HepG2 (cell line): ENCODE results near the gene NELFB. TPM values are rescaled to one million over a fixed set of nuclear protein-coding genes. Genes with fewer than 3 reads are reported as not detected.

ENCODE experiments used
- GZF1 ChIP-seq: sonication (generic); formaldehyde crosslinking; IDR thresholded peaks from 2 replicates; pipeline ENCODE4 v1.5.1; 2020; ENCODE audit warnings: mild to moderate bottlenecking, missing genetic modification reagents
- JUNB ChIP-seq: sonication (generic); formaldehyde crosslinking; IDR thresholded peaks from 2 replicates; pipeline ENCODE4 v1.8.0; 2022; ENCODE audit warnings: missing genetic modification reagents, mild to moderate bottlenecking, borderline replicate concordance
- MIXL1 ChIP-seq: IDR thresholded peaks from 2 replicates; pipeline ENCODE4 v1.6.1; 2016
- MXI1 ChIP-seq: IDR thresholded peaks from 3 replicates; pipeline ENCODE4 v1.6.1; 2012; ENCODE audit warnings: low read depth, low read length, inconsistent platforms, borderline replicate concordance
- NFATC3 ChIP-seq: sonication (generic); formaldehyde crosslinking; IDR thresholded peaks from 2 replicates; pipeline ENCODE4 v1.5.1; 2020; ENCODE audit warnings: mild to moderate bottlenecking, missing genetic modification reagents
- POGZ ChIP-seq: sonication (generic); formaldehyde crosslinking; IDR thresholded peaks from 2 replicates; pipeline ENCODE4 v1.4.0; 2020; ENCODE audit warnings: mild to moderate bottlenecking, missing genetic modification reagents
- TAF1 ChIP-seq: sonication (generic); formaldehyde crosslinking; IDR thresholded peaks from 2 replicates; pipeline ENCODE4 v1.4.0; 2020; ENCODE audit warnings: missing genetic modification reagents
- ZNF234 ChIP-seq: sonication (generic); formaldehyde crosslinking; conservative IDR thresholded peaks from 2 replicates; pipeline ENCODE4 v1.5.1; 2020; ENCODE audit warnings: mild to moderate bottlenecking, missing genetic modification reagents
- ZNF235 ChIP-seq: sonication (generic); formaldehyde crosslinking; IDR thresholded peaks from 2 replicates; pipeline ENCODE4 v1.8.1; 2023; ENCODE audit warnings: mild to moderate bottlenecking, missing genetic modification reagents, borderline replicate concordance
- ZNF33B ChIP-seq: sonication (generic); formaldehyde crosslinking; IDR thresholded peaks from 2 replicates; pipeline ENCODE4 v1.5.1; 2020; ENCODE audit warnings: mild to moderate bottlenecking, missing genetic modification reagents
- ZNF484 ChIP-seq: sonication (generic); formaldehyde crosslinking; IDR thresholded peaks from 2 replicates; pipeline ENCODE4 v1.5.1; 2020; ENCODE audit warnings: mild to moderate bottlenecking, low read depth, missing genetic modification reagents, borderline replicate concordance
- ZNF589 ChIP-seq: sonication (generic); formaldehyde crosslinking; conservative IDR thresholded peaks from 2 replicates; pipeline ENCODE4 v1.8.0; 2022; ENCODE audit warnings: mild to moderate bottlenecking, moderate library complexity, missing genetic modification reagents
- ZNF616 ChIP-seq: sonication (generic); formaldehyde crosslinking; IDR thresholded peaks from 2 replicates; pipeline ENCODE4 v1.5.0; 2020; ENCODE audit warnings: low read depth, mild to moderate bottlenecking, missing genetic modification reagents
- polyA plus RNA-seq, 8 experiments: library from polyadenylated mRNA; depleted of rRNA in 3 of 8; stranded (reverse) in 7 of 8; unstranded in 1 of 8; fragments of >200 nt; fragmentation: Illumina TruSeq in 4 of 8; extraction: Trizol in 4 of 8; gene quantifications; 2 replicates each; pipeline versions ENCODE4 v1.2.1 to v1.2.3, GENCODE V29; 2011 to 2016; ENCODE audit warnings: low read depth in 4 of 8, missing spikeins in 1 of 8, mixed read lengths in 1 of 8; ENCODE audit not compliant: insufficient read depth in 1 of 8
- total RNA-seq, 5 experiments: library from RNA; depleted of rRNA; stranded (reverse); fragments of >200 nt; fragmentation: Illumina TruSeq; extraction: Trizol; gene quantifications; 2 replicates each; pipeline ENCODE4 v1.2.3, GENCODE V29; 2016; ENCODE audit warnings: low read depth in 1 of 5
- TF ChIP-seq, protein P1 (sequence below): sonication (generic); formaldehyde crosslinking; IDR thresholded peaks from 2 replicates; pipeline ENCODE4 v1.4.0; 2020; ENCODE audit warnings: missing genetic modification reagents, borderline replicate concordance
- TF ChIP-seq, protein P2 (sequence below): sonication (generic); formaldehyde crosslinking; IDR thresholded peaks from 2 replicates; pipeline ENCODE4 v1.5.1; 2020; ENCODE audit warnings: missing genetic modification reagents, mild to moderate bottlenecking, borderline replicate concordance
- TF ChIP-seq, protein P3 (sequence below): sonication (generic); formaldehyde crosslinking; IDR thresholded peaks from 2 replicates; pipeline ENCODE4 v1.8.0; 2023; ENCODE audit warnings: mild to moderate bottlenecking, missing genetic modification reagents
- TF ChIP-seq, protein P4 (sequence below): sonication (generic); formaldehyde crosslinking; IDR thresholded peaks from 2 replicates; pipeline ENCODE4 v1.5.0; 2020; ENCODE audit warnings: mild to moderate bottlenecking, missing genetic modification reagents, borderline replicate concordance

The NELFB gene
- total and polyA plus RNA-seq, 2 of the 13 experiments (the other 11 are each of a cell fraction or from before 2014, with no cell fraction given), result 26.5 to 45.8 TPM

DNA sequence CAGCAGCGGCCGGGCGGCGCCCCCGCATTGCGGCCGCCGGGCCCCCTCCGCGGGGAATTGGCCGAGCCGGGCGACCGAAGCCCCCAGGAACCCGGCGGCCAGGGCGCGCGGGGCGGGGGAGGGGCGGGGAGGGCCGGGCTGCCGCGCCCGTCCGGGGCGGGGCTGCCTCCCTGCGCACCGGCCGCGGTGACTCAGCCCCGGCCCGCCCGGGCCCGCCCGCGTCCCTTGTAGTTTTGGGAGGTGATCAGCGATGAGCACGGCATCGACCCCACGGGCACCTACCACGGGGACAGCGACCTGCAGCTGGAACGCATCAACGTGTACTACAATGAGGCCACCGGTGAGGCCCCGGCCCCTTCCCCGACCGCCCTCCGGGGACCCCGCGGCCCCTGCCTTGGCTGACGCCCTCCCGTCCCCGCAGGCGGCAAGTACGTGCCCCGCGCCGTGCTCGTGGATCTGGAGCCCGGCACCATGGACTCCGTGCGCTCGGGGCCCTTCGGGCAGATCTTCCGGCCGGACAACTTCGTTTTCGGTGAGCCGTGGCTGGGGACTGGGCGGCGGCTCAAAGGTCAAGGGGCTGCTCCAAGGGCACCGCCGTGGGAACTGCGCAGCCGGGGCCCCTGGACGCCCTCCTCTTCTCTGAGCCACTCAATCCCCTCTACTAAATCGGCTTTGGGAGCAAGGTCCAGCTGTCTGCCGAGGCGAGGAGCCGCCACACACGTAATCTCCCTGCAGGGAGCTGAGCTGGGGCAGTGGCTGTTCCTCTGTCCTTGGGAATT lies 13.4 kb upstream of the NELFB start (continued):
- 0 out of 2 replicates have a peak, but pooled peaks have one; percentile 49 for TF ChIP-seq ZNF235
- TF ChIP-seq GZF1 (CRISPR knock-in tag), result 0 out of 2 replicates have a peak, but pooled peaks have one; percentile 26
- TF ChIP-seq, protein P1, sequence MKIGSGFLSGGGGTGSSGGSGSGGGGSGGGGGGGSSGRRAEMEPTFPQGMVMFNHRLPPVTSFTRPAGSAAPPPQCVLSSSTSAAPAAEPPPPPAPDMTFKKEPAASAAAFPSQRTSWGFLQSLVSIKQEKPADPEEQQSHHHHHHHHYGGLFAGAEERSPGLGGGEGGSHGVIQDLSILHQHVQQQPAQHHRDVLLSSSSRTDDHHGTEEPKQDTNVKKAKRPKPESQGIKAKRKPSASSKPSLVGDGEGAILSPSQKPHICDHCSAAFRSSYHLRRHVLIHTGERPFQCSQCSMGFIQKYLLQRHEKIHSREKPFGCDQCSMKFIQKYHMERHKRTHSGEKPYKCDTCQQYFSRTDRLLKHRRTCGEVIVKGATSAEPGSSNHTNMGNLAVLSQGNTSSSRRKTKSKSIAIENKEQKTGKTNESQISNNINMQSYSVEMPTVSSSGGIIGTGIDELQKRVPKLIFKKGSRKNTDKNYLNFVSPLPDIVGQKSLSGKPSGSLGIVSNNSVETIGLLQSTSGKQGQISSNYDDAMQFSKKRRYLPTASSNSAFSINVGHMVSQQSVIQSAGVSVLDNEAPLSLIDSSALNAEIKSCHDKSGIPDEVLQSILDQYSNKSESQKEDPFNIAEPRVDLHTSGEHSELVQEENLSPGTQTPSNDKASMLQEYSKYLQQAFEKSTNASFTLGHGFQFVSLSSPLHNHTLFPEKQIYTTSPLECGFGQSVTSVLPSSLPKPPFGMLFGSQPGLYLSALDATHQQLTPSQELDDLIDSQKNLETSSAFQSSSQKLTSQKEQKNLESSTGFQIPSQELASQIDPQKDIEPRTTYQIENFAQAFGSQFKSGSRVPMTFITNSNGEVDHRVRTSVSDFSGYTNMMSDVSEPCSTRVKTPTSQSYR (CRISPR knock-in tag), result no peak
- TF ChIP-seq, protein P2, sequence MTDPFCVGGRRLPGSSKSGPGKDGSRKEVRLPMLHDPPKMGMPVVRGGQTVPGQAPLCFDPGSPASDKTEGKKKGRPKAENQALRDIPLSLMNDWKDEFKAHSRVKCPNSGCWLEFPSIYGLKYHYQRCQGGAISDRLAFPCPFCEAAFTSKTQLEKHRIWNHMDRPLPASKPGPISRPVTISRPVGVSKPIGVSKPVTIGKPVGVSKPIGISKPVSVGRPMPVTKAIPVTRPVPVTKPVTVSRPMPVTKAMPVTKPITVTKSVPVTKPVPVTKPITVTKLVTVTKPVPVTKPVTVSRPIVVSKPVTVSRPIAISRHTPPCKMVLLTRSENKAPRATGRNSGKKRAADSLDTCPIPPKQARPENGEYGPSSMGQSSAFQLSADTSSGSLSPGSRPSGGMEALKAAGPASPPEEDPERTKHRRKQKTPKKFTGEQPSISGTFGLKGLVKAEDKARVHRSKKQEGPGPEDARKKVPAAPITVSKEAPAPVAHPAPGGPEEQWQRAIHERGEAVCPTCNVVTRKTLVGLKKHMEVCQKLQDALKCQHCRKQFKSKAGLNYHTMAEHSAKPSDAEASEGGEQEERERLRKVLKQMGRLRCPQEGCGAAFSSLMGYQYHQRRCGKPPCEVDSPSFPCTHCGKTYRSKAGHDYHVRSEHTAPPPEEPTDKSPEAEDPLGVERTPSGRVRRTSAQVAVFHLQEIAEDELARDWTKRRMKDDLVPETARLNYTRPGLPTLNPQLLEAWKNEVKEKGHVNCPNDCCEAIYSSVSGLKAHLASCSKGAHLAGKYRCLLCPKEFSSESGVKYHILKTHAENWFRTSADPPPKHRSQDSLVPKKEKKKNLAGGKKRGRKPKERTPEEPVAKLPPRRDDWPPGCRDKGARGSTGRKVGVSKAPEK (CRISPR knock-in tag), result no peak
- TF ChIP-seq ZNF589, result peak; percentile 42; the same call in 1 of the 2 replicates
- no peak for TF ChIP-seq ZNF484
- TF ChIP-seq ZNF33B (CRISPR knock-in tag), result peak; percentile 86; the same call in 1 of the 2 replicates
- TF ChIP-seq, protein P3, sequence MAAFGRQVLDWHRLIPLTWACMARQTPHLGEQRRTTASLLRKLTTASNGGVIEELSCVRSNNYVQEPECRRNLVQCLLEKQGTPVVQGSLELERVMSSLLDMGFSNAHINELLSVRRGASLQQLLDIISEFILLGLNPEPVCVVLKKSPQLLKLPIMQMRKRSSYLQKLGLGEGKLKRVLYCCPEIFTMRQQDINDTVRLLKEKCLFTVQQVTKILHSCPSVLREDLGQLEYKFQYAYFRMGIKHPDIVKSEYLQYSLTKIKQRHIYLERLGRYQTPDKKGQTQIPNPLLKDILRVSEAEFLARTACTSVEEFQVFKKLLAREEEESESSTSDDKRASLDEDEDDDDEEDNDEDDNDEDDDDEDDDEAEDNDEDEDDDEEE (CRISPR knock-in tag), result no peak
- TF ChIP-seq MXI1, result no peak
- 0 out of 2 replicates have a peak, but pooled peaks have one; percentile 37 for TF ChIP-seq NFATC3 (CRISPR knock-in tag)
- no peak for TF ChIP-seq JUNB (CRISPR knock-in tag)
- TF ChIP-seq POGZ, result no peak
- TF ChIP-seq ZNF234 (CRISPR knock-in tag), result 0 out of 2 replicates have a peak, but pooled peaks have one; percentile 12
- TF ChIP-seq ZNF616 (CRISPR knock-in tag), result no peak
- TF ChIP-seq MIXL1 (CRISPR knock-in tag), result no peak
- TF ChIP-seq, protein P4, sequence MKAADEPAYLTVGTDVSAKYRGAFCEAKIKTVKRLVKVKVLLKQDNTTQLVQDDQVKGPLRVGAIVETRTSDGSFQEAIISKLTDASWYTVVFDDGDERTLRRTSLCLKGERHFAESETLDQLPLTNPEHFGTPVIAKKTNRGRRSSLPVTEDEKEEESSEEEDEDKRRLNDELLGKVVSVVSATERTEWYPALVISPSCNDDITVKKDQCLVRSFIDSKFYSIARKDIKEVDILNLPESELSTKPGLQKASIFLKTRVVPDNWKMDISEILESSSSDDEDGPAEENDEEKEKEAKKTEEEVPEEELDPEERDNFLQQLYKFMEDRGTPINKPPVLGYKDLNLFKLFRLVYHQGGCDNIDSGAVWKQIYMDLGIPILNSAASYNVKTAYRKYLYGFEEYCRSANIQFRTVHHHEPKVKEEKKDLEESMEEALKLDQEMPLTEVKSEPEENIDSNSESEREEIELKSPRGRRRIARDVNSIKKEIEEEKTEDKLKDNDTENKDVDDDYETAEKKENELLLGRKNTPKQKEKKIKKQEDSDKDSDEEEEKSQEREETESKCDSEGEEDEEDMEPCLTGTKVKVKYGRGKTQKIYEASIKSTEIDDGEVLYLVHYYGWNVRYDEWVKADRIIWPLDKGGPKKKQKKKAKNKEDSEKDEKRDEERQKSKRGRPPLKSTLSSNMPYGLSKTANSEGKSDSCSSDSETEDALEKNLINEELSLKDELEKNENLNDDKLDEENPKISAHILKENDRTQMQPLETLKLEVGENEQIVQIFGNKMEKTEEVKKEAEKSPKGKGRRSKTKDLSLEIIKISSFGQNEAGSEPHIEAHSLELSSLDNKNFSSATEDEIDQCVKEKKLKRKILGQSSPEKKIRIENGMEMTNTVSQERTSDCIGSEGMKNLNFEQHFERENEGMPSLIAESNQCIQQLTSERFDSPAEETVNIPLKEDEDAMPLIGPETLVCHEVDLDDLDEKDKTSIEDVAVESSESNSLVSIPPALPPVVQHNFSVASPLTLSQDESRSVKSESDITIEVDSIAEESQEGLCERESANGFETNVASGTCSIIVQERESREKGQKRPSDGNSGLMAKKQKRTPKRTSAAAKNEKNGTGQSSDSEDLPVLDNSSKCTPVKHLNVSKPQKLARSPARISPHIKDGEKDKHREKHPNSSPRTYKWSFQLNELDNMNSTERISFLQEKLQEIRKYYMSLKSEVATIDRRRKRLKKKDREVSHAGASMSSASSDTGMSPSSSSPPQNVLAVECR (CRISPR knock-in tag), result 0 out of 2 replicates have a peak, but pooled peaks have one; percentile 64
- peak; percentile 30; the same call in 1 of the 2 replicates for TF ChIP-seq TAF1 (CRISPR knock-in tag)
